Right cardiac atrium (tissue), 5 donors: Measurements from ENCODE around the gene INKA2. TPM values are rescaled to one million over a fixed set of nuclear protein-coding genes. Genes with fewer than 3 reads are reported as not detected.

ENCODE experiments used
- ATAC-seq, 2 donors: fragments of 200-7000 bp; cut with Tn5 transposase; one replicate each; pipeline versions ENCODE4 v1.8.0 to v1.9.1; 2020; ENCODE audit warnings: moderate library complexity in 2 of 2, mild to moderate bottlenecking in 1 of 2
- DNase-seq, 3 donors: peaks; one replicate each; pipeline ENCODE4 v3.0.0-alpha.2; 2020
- H3K27ac ChIP-seq: one replicate; pipeline ENCODE4 v1.5.1; 2013; ENCODE audit warnings: mild to moderate bottlenecking, low read length, control low read depth, moderate library complexity
- H3K27me3 ChIP-seq: one replicate; pipeline ENCODE4 v1.6.1; 2013; ENCODE audit not compliant: control insufficient read depth, insufficient read depth
- H3K4me1 ChIP-seq: one replicate; pipeline ENCODE4 v1.6.1; 2013; ENCODE audit warnings: low read length; ENCODE audit not compliant: control insufficient read depth, insufficient read depth
- H3K4me3 ChIP-seq: one replicate; pipeline ENCODE4 v1.5.1; 2013; ENCODE audit warnings: low read length, control low read depth
- H3K9me3 ChIP-seq: one replicate; pipeline ENCODE4 v1.6.1; 2013; ENCODE audit warnings: low read length; ENCODE audit not compliant: control insufficient read depth
- WGBS: extraction: QIAGEN DNeasy Blood & Tissue Kit; methylation state at CpG from one replicate; pipeline ENCODE4 v1.1.7; 2013; 5-methylcytosine and 5-hydroxymethylcytosine counted together
- intact Hi-C, 4 donors: fragments of 100-400 bp; cut with DNase I; formaldehyde crosslinking; loops; one replicate each; pipeline versions ENCODE4 v1.11.0 to v1.14.0; 2022 to 2023
- polyA plus RNA-seq: library from polyadenylated mRNA; stranded (reverse); fragments of 200-250 nt; gene quantifications from one replicate; pipeline ENCODE4 v1.2.3, GENCODE V29; 2013
- total RNA-seq, 4 donors: library from RNA; stranded (reverse); fragmentation: NEBNext Ultra II Directional; extraction: Animal tissue kit (Norgen Biotek cat#: 25700); gene quantifications; one replicate each; pipeline ENCODE4 v1.2.1, GENCODE V29; 2021
- donor health status: healthy with polysubstance abuse.
- donor health status: DM: no; HTN: yes; CAD: no.
- donor health status: DM: no; HTN: no; CAD: no.
- donor health status: DM: no; HTN: yes; CAD: no; lungs with severe emphysema.
- donor health status: DM: yes; HTN: yes; CAD: no.

Gene INKA2
- total and polyA plus RNA-seq, 5 donors = 14.3 to 46.2 (median 25.6) TPM

- 53% methylated on average over 10 of the region's 10 CpGs for WGBS
- ATAC-seq (peak in 1 of 2 donors; percentile 2), DNase-seq (peak in 1 of 3 donors; percentile 48)
- Histone ChIP-seq H3K27ac (peak overlapping the region; percentile 86), H3K9me3 (no peaks in the 10 kb centered on the region), H3K4me3 (no peak overlapping the region), H3K27me3 (no peaks in the 10 kb centered on the region), H3K4me1 (peaks cover 30% of the 10 kb centered on the region)
- intact Hi-C loops = no loop called here
These were observed 18.0 kb downstream of the INKA2 start for GRCh38 chr1:111720977-111721786.

GRCh38 chr1:111720274-111720976 is 18.8 kb downstream of the INKA2 start:
- DNase-seq (peak in 2 of 3 donors; percentile 63 to 76), ATAC-seq (peak; percentile 70 to 83)
- H3K4me1 ChIP-seq = peaks cover 30% of the 10 kb centered on the region
- no peaks in the 10 kb centered on the region for H3K27me3 ChIP-seq
- no peaks in the 10 kb centered on the region for H3K9me3 ChIP-seq
- peak overlapping the region; percentile 86 for H3K27ac ChIP-seq
- WGBS = 43% methylated on average over 7 of the region's 7 CpGs
- no peak overlapping the region for H3K4me3 ChIP-seq
- intact Hi-C loops = no loop called here

- DNase-seq (peak; percentile 76 to 82 (median 78)), ATAC-seq (peak; percentile 45 to 88)
- peaks cover 30% of the 10 kb centered on the region for H3K4me1 ChIP-seq
- H3K4me3 ChIP-seq = no peak overlapping the region
- intact Hi-C loops = loop anchor here in 3 of 4 donors (5.0 to 10.0 kb wide), 2 partner anchors 33 to 45 kb away; no protein-coding TSS in a partner anchor
- peak overlapping the region; percentile 86 for H3K27ac ChIP-seq
- H3K9me3 ChIP-seq = no peaks in the 10 kb centered on the region
- WGBS = 34% methylated on average over 4 of the region's 4 CpGs
- H3K27me3 ChIP-seq = no peaks in the 10 kb centered on the region
These were observed 19.5 kb downstream of the INKA2 start for GRCh38 chr1:111719674-111720132.

- no peaks in the 10 kb centered on the region for H3K27me3 ChIP-seq
- H3K4me3 ChIP-seq = no peak overlapping the region
- peak overlapping the region; percentile 4 for H3K27ac ChIP-seq
- ATAC-seq (no peak), DNase-seq (no peak)
- intact Hi-C loops = loop anchor here in 3 of 4 donors (5.0 to 10.0 kb wide), 2 partner anchors 33 to 46 kb away; no protein-coding TSS in a partner anchor
- H3K4me1 ChIP-seq = peaks cover 28% of the 10 kb centered on the region
- 98% methylated on average over 5 of the region's 5 CpGs for WGBS
- no peaks in the 10 kb centered on the region for H3K9me3 ChIP-seq
These were observed 20.1 kb downstream of the INKA2 start for GRCh38 chr1:111719135-111719534.

- no peak for DNase-seq
- WGBS = 97% methylated on average over 2 of the region's 2 CpGs
- H3K4me1 ChIP-seq = peaks cover 24% of the 10 kb centered on the region
- intact Hi-C loops = loop anchor here in 3 of 4 donors (5.0 to 10.0 kb wide), 2 partner anchors 35 to 47 kb away; no protein-coding TSS in a partner anchor
- no peak overlapping the region for H3K4me3 ChIP-seq
- H3K27me3 ChIP-seq = no peaks in the 10 kb centered on the region
- no peak for ATAC-seq
- no peak overlapping the region for H3K27ac ChIP-seq
- H3K9me3 ChIP-seq = no peaks in the 10 kb centered on the region
These were observed 21.7 kb downstream of the INKA2 start for GRCh38 chr1:111717450-111717849.

- ATAC-seq (no peak), DNase-seq (no peak)
- Histone ChIP-seq H3K4me3 (no peak overlapping the region), H3K27me3 (no peaks in the 10 kb centered on the region), H3K4me1 (peaks cover 14% of the 10 kb centered on the region), H3K9me3 (no peaks in the 10 kb centered on the region), H3K27ac (no peak overlapping the region)
- intact Hi-C loops = loop anchor here in 3 of 4 donors (5.0 to 10.0 kb wide), 2 partner anchors 36 to 48 kb away; no protein-coding TSS in a partner anchor
- 76% methylated on average over 3 of the region's 3 CpGs for WGBS
These were observed 22.9 kb downstream of the INKA2 start for GRCh38 chr1:111716333-111716732.

GRCh38 chr1:111709986-111710385 is 29.2 kb downstream of the INKA2 start:
- DNase-seq (no peak), ATAC-seq (no peak)
- WGBS = 66% methylated on average over 1 of the region's 1 CpG
- Histone ChIP-seq H3K27ac (no peak overlapping the region), H3K4me1 (no peaks in the 10 kb centered on the region), H3K9me3 (no peaks in the 10 kb centered on the region), H3K27me3 (no peaks in the 10 kb centered on the region), H3K4me3 (no peak overlapping the region)
- intact Hi-C loops = loop anchor here in 2 of 4 donors (5.0 to 10.0 kb wide), 2 partner anchors 37 to 55 kb away; no protein-coding TSS in a partner anchor

GRCh38 chr1:111707906-111708305 is 31.3 kb downstream of the INKA2 start:
- H3K27ac ChIP-seq = no peak overlapping the region
- H3K9me3 ChIP-seq = no peaks in the 10 kb centered on the region
- ATAC-seq (no peak), DNase-seq (peak in 1 of 3 donors; percentile 48)
- no peaks in the 10 kb centered on the region for H3K4me1 ChIP-seq
- WGBS = 79% methylated on average over 9 of the region's 9 CpGs
- no peak overlapping the region for H3K4me3 ChIP-seq
- intact Hi-C loops = no loop called here
- H3K27me3 ChIP-seq = no peaks in the 10 kb centered on the region

GRCh38 chr1:111706921-111707320 is 32.3 kb downstream of the INKA2 start:
- no peaks in the 10 kb centered on the region for H3K9me3 ChIP-seq
- no peak for ATAC-seq
- no peak overlapping the region for H3K4me3 ChIP-seq
- H3K27me3 ChIP-seq = no peaks in the 10 kb centered on the region
- WGBS = 83% methylated on average over 2 of the region's 2 CpGs
- no peak overlapping the region for H3K27ac ChIP-seq
- DNase-seq = no peak
- intact Hi-C loops = no loop called here
- no peaks in the 10 kb centered on the region for H3K4me1 ChIP-seq

GRCh38 chr1:111705841-111706240 is 33.4 kb downstream of the INKA2 start:
- intact Hi-C loops = no loop called here
- Histone ChIP-seq H3K4me3 (no peak overlapping the region), H3K4me1 (no peaks in the 10 kb centered on the region), H3K9me3 (no peaks in the 10 kb centered on the region), H3K27ac (no peak overlapping the region), H3K27me3 (no peaks in the 10 kb centered on the region)
- ATAC-seq (no peak), DNase-seq (no peak)
- WGBS = 78% methylated on average over 3 of the region's 3 CpGs

- Histone ChIP-seq H3K27ac (no peak overlapping the region), H3K4me1 (no peaks in the 10 kb centered on the region), H3K27me3 (no peaks in the 10 kb centered on the region), H3K4me3 (no peak overlapping the region), H3K9me3 (no peaks in the 10 kb centered on the region)
- ATAC-seq = no peak
- DNase-seq = no peak
- intact Hi-C loops = no loop called here
These were observed 34.4 kb downstream of the INKA2 start for GRCh38 chr1:111704776-111705175.
